Stimulated activated CD4-positive, alpha-beta T cell treated with anti-CD3 and anti-CD28 coated beads, Interleukin-1b, Interleukin-23, amount 100 ng/mL, for 24 hours (primary cell): Measurements from ENCODE around the gene ITGAE.

Source experiments
- DNase-seq, 4 experiments: peaks; one replicate each; pipeline ENCODE4 v3.0.0-alpha.2; 2020; ENCODE audit warnings: low read depth in 4 of 4, low spot score in 1 of 4

The ITGAE gene

GRCh38 chr17:3817851-3818605 lies 17.0 kb upstream of the ITGAE start:
- no peak for DNase-seq

- no peak for DNase-seq
These were observed 14.9 kb upstream of the ITGAE start for GRCh38 chr17:3815925-3816324.

- no peak for DNase-seq
These were observed 14.1 kb upstream of the ITGAE start for GRCh38 chr17:3815122-3815521.

GRCh38 chr17:3814361-3814760 lies 13.4 kb upstream of the ITGAE start:
- no peak for DNase-seq

GRCh38 chr17:3813171-3813570 lies 12.2 kb upstream of the ITGAE start:
- no peak for DNase-seq

- no peak for DNase-seq
These were observed 11.8 kb upstream of the ITGAE start for GRCh38 chr17:3812771-3813170.

- DNase-seq: no peak
These were observed 11.3 kb upstream of the ITGAE start for GRCh38 chr17:3812284-3812683.

GRCh38 chr17:3810019-3810418 lies 9.0 kb upstream of the ITGAE start:
- DNase-seq: no peak

GRCh38 chr17:3809135-3809534 lies 8.1 kb upstream of the ITGAE start:
- DNase-seq: no peak

- no peak for DNase-seq
These were observed 7.7 kb upstream of the ITGAE start for GRCh38 chr17:3808701-3809100.

- no peak for DNase-seq
These were observed 4.6 kb upstream of the ITGAE start for GRCh38 chr17:3805581-3805980.

- DNase-seq: no peak
These were observed 3.5 kb upstream of the ITGAE start for GRCh38 chr17:3804503-3804931.

GRCh38 chr17:3803308-3803640 lies 2.3 kb upstream of the ITGAE start:
- no peak for DNase-seq

GRCh38 chr17:3802461-3803307 lies 1.7 kb upstream of the ITGAE start:
- no peak for DNase-seq

- DNase-seq: no peak
These were observed 804 bp upstream of the ITGAE start for GRCh38 chr17:3801792-3802191.

GRCh38 chr17:3801347-3801746 lies 359 bp upstream of the ITGAE start:
- DNase-seq: no peak

- DNase-seq: no peak
These were observed 1.6 kb downstream of the ITGAE start for GRCh38 chr17:3799181-3799945.

- DNase-seq: no peak
These were observed 2.5 kb downstream of the ITGAE start for GRCh38 chr17:3798273-3799180.

- DNase-seq: no peak
These were observed 4.2 kb downstream of the ITGAE start for GRCh38 chr17:3796822-3797170.

GRCh38 chr17:3796110-3796821 lies 4.7 kb downstream of the ITGAE start:
- DNase-seq: peak in 3 of 4 experiments; percentile 22 to 52 (median 32)
